Measurements from ENCODE around the gene ZNF232. TPM values are rescaled to one million over a fixed set of nuclear protein-coding genes. Genes with fewer than 3 reads are reported as not detected.
"Not testable (repeated sequence)": the region's sequence is repeated elsewhere in the genome, so short reads cannot be mapped to it uniquely, and the experiment has no call there.

ZNF232 gene
- total RNA-seq, 1 donor from 2014 or later: 51.1 TPM

GRCh38 chr17:5126719-5127488 is 15.2 kb upstream of the ZNF232 start:
- no peak for DNase-seq (ENCODE audit: low spot score, unreplicated experiment)
- Mint-ChIP-seq H3K36me3 (ENCODE audit: insufficient read depth) (peaks cover 1% of the 10 kb centered on the region), H3K4me3 (ENCODE audit: low read depth) (no peak overlapping the region), H3K9me3 (ENCODE audit: low read depth) (no peaks in the 10 kb centered on the region), H3K4me1 (ENCODE audit: low read depth) (peaks cover 2% of the 10 kb centered on the region), H3K27me3 (peaks cover 18% of the 10 kb centered on the region), H3K27ac (no peak overlapping the region)
- no peak for TF ChIP-seq CTCF (IDR thresholded peaks at IDR 0.05; ENCODE audit: unreplicated experiment)

GRCh38 chr17:5124896-5125295 is 13.2 kb upstream of the ZNF232 start:
- not testable (repeated sequence) for H3K36me3 Mint-ChIP-seq (ENCODE audit: insufficient read depth); DNase-seq (ENCODE audit: low spot score, unreplicated experiment); H3K27ac Mint-ChIP-seq; H3K4me3 Mint-ChIP-seq (ENCODE audit: low read depth); H3K9me3 Mint-ChIP-seq (ENCODE audit: low read depth); H3K4me1 Mint-ChIP-seq (ENCODE audit: low read depth)
- peaks cover 18% of the 10 kb centered on the region for H3K27me3 Mint-ChIP-seq

- Mint-ChIP-seq H3K27me3 (peaks cover 18% of the 10 kb centered on the region), H3K4me3 (ENCODE audit: low read depth) (peak overlapping the region; percentile 35)
- DNase-seq (ENCODE audit: low spot score, unreplicated experiment); H3K4me1 Mint-ChIP-seq (ENCODE audit: low read depth); H3K9me3 Mint-ChIP-seq (ENCODE audit: low read depth); H3K36me3 Mint-ChIP-seq (ENCODE audit: insufficient read depth); H3K27ac Mint-ChIP-seq: not testable (repeated sequence)
These were observed 12.6 kb upstream of the ZNF232 start for GRCh38 chr17:5124125-5124760.

GRCh38 chr17:5123343-5124124 is 11.9 kb upstream of the ZNF232 start:
- Mint-ChIP-seq H3K4me3 (ENCODE audit: low read depth) (peak overlapping the region; percentile 53), H3K4me1 (ENCODE audit: low read depth) (peaks cover 6% of the 10 kb centered on the region), H3K9me3 (ENCODE audit: low read depth) (peaks cover 2% of the 10 kb centered on the region), H3K27ac (peak overlapping the region; percentile 42), H3K36me3 (ENCODE audit: insufficient read depth) (peaks cover 1% of the 10 kb centered on the region), H3K27me3 (peaks cover 18% of the 10 kb centered on the region)
- TF ChIP-seq CTCF (IDR thresholded peaks at IDR 0.05; ENCODE audit: unreplicated experiment): no peak
- DNase-seq (ENCODE audit: low spot score, unreplicated experiment): peak; percentile 12

GRCh38 chr17:5122586-5123342 is 11.1 kb upstream of the ZNF232 start:
- Mint-ChIP-seq H3K4me1 (ENCODE audit: low read depth) (peaks cover 6% of the 10 kb centered on the region), H3K27me3 (peaks cover 18% of the 10 kb centered on the region), H3K27ac (no peak overlapping the region), H3K4me3 (ENCODE audit: low read depth) (peak overlapping the region; percentile 82), H3K9me3 (ENCODE audit: low read depth) (peaks cover 5% of the 10 kb centered on the region), H3K36me3 (ENCODE audit: insufficient read depth) (peaks cover 1% of the 10 kb centered on the region)
- peak; percentile 20 for DNase-seq (ENCODE audit: low spot score, unreplicated experiment)
- peak; percentile 16 for TF ChIP-seq CTCF (IDR thresholded peaks at IDR 0.05; ENCODE audit: unreplicated experiment)

GRCh38 chr17:5122056-5122455 is 10.4 kb upstream of the ZNF232 start:
- DNase-seq (ENCODE audit: low spot score, unreplicated experiment): peak; percentile 0
- Mint-ChIP-seq H3K27me3 (peaks cover 11% of the 10 kb centered on the region), H3K4me3 (ENCODE audit: low read depth) (peak overlapping the region; percentile 82), H3K27ac (peak overlapping the region; percentile 38)
- H3K9me3 Mint-ChIP-seq (ENCODE audit: low read depth); H3K36me3 Mint-ChIP-seq (ENCODE audit: insufficient read depth); H3K4me1 Mint-ChIP-seq (ENCODE audit: low read depth): not testable (repeated sequence)
